ENCODE results near the gene AP3S2.

AP3S2 gene

GRCh38 chr15:89908226-89908625, 14.4 kb upstream of the AP3S2 start:
- H3K4me1 Mint-ChIP-seq, result peaks cover 36% of the 10 kb centered on the region
- no peaks in the 10 kb centered on the region for H3K9me3 Mint-ChIP-seq
- H3K27me3 Mint-ChIP-seq (ENCODE audit: low read depth, poor library complexity), result peaks cover 2% of the 10 kb centered on the region
- no peak overlapping the region for H3K27ac Mint-ChIP-seq
- no peak for DNase-seq
- H3K36me3 Mint-ChIP-seq (ENCODE audit: low read depth), result peaks cover 13% of the 10 kb centered on the region
- TF ChIP-seq CTCF (IDR thresholded peaks at IDR 0.05), result no peak
- no peak overlapping the region for H3K4me3 Mint-ChIP-seq

- peaks cover 31% of the 10 kb centered on the region for H3K4me1 Mint-ChIP-seq
- H3K9me3 Mint-ChIP-seq, result no peaks in the 10 kb centered on the region
- no peak for TF ChIP-seq CTCF (IDR thresholded peaks at IDR 0.05)
- H3K27ac Mint-ChIP-seq, result no peak overlapping the region
- H3K4me3 Mint-ChIP-seq, result no peak overlapping the region
- peaks cover 2% of the 10 kb centered on the region for H3K27me3 Mint-ChIP-seq (ENCODE audit: low read depth, poor library complexity)
- peaks cover 21% of the 10 kb centered on the region for H3K36me3 Mint-ChIP-seq (ENCODE audit: low read depth)
- no peak for DNase-seq
Measured at GRCh38 chr15:89907289-89907688, 13.5 kb upstream of the AP3S2 start.

- H3K4me1 Mint-ChIP-seq, result peaks cover 17% of the 10 kb centered on the region
- H3K9me3 Mint-ChIP-seq, result no peaks in the 10 kb centered on the region
- TF ChIP-seq CTCF (IDR thresholded peaks at IDR 0.05), result no peak
- no peak overlapping the region for H3K4me3 Mint-ChIP-seq
- peaks cover 31% of the 10 kb centered on the region for H3K36me3 Mint-ChIP-seq (ENCODE audit: low read depth)
- H3K27me3 Mint-ChIP-seq (ENCODE audit: low read depth, poor library complexity), result no peaks in the 10 kb centered on the region
- no peak for DNase-seq
- no peak overlapping the region for H3K27ac Mint-ChIP-seq
Measured at GRCh38 chr15:89905846-89906378, 12.1 kb upstream of the AP3S2 start.

- Mint-ChIP-seq H3K4me1 (peaks cover 5% of the 10 kb centered on the region), H3K4me3 (no peak overlapping the region), H3K27me3 (ENCODE audit: low read depth, poor library complexity) (no peaks in the 10 kb centered on the region), H3K36me3 (ENCODE audit: low read depth) (peaks cover 31% of the 10 kb centered on the region), H3K9me3 (no peaks in the 10 kb centered on the region), H3K27ac (no peak overlapping the region)
- no peak for TF ChIP-seq CTCF (IDR thresholded peaks at IDR 0.05)
- DNase-seq, result no peak
Measured at GRCh38 chr15:89904519-89904918, 10.7 kb upstream of the AP3S2 start.

- no peak for DNase-seq
- Mint-ChIP-seq H3K36me3 (ENCODE audit: low read depth) (peaks cover 31% of the 10 kb centered on the region), H3K9me3 (no peaks in the 10 kb centered on the region), H3K4me3 (no peak overlapping the region), H3K27me3 (ENCODE audit: low read depth, poor library complexity) (no peaks in the 10 kb centered on the region), H3K4me1 (peaks cover 5% of the 10 kb centered on the region), H3K27ac (no peak overlapping the region)
- no peak for TF ChIP-seq CTCF (IDR thresholded peaks at IDR 0.05)
Measured at GRCh38 chr15:89903858-89904130, 10.0 kb upstream of the AP3S2 start.

- Mint-ChIP-seq H3K27ac (no peak overlapping the region), H3K9me3 (no peaks in the 10 kb centered on the region), H3K27me3 (ENCODE audit: low read depth, poor library complexity) (no peaks in the 10 kb centered on the region), H3K4me3 (no peak overlapping the region), H3K36me3 (ENCODE audit: low read depth) (peaks cover 31% of the 10 kb centered on the region), H3K4me1 (peaks cover 4% of the 10 kb centered on the region)
- no peak for TF ChIP-seq CTCF (IDR thresholded peaks at IDR 0.05)
- DNase-seq, result no peak
Measured at GRCh38 chr15:89903015-89903857, 9.4 kb upstream of the AP3S2 start.
